GM10266 (cell line): ENCODE results near the gene TRPM1.

Experiments used
- DNase-seq: peaks from one replicate; pipeline ENCODE4 v3.0.0; 2012; ENCODE audit errors: extremely low spot score
- TF ChIP-seq, protein P1 (sequence below): IDR thresholded peaks from 2 replicates; pipeline ENCODE4 v1.5.1; 2012; ENCODE audit warnings: mild to moderate bottlenecking, low read depth; ENCODE audit not compliant: control insufficient read depth, insufficient read depth; ENCODE audit errors: missing control alignments

TRPM1 gene

GRCh38 chr15:31027910-31028578, 73.5 kb downstream of the TRPM1 start:
- no peak for DNase-seq
- TF ChIP-seq, protein P1, sequence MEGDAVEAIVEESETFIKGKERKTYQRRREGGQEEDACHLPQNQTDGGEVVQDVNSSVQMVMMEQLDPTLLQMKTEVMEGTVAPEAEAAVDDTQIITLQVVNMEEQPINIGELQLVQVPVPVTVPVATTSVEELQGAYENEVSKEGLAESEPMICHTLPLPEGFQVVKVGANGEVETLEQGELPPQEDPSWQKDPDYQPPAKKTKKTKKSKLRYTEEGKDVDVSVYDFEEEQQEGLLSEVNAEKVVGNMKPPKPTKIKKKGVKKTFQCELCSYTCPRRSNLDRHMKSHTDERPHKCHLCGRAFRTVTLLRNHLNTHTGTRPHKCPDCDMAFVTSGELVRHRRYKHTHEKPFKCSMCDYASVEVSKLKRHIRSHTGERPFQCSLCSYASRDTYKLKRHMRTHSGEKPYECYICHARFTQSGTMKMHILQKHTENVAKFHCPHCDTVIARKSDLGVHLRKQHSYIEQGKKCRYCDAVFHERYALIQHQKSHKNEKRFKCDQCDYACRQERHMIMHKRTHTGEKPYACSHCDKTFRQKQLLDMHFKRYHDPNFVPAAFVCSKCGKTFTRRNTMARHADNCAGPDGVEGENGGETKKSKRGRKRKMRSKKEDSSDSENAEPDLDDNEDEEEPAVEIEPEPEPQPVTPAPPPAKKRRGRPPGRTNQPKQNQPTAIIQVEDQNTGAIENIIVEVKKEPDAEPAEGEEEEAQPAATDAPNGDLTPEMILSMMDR: no peak

DNA sequence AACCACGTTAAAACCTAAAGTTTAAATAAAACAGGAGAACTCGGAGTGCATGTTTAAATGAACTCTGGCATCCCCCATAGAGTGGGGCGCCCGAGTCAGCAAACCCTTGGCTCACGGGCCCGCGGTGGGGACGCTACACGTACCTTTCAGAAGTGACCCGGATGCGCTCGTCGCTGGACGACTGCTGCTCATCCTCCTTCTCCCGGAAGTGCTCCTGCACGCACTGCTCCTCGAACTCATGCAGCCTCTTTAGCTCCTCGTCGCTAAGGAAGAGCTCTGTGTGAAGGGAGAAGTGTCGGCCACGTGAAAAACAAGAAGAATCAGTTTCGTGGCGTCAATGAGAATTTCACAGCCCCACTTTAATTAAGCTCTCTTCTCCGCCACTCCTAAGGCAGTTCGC, 75.5 kb downstream of the TRPM1 start:
- DNase-seq: no peak
- TF ChIP-seq, protein P1: no peak

- TF ChIP-seq, protein P1: no peak
- DNase-seq: no peak
Measured at GRCh38 chr15:31024979-31025378, 76.5 kb downstream of the TRPM1 start.

DNA sequence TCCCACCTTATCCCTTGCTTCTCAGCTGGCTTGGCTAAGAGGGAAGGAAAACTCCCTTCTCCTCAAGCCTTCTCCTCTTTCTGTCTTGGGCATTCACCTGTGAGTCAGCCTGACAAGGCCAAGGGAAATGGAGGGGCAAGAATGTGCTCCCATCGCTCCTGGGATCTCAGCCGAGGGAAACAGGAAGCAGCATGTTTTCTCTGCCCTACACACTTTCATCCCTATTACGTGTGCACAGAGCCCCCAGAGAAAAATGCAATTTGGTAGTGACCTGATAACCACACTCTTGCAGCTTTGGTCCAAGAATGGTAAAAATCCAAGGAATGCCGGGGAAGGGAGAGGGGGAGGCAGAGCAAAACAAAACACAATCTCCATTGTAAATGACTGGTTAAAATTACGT, 77.2 kb downstream of the TRPM1 start:
- TF ChIP-seq, protein P1: no peak
- no peak for DNase-seq

DNA sequence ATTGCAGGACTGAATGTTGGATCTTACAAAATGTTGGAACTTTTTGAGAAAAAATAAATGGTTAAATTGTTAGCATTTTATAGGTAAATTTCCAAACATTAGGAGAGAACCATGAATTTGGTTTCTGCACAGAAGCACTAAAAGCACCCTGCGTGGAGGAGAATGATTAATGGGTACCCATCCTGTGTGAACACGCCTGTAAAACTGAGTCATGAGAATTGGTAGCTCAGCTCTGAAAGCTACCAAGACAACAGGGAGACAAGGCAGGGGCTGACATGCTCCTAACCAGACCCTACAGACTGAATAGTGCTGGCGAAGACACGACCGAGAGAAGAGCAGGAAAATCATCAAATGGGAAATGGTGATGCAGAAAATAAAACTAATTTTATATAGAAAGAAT, 77.7 kb downstream of the TRPM1 start:
- DNase-seq: no peak
- TF ChIP-seq, protein P1: no peak

GRCh38 chr15:31021067-31021665, 80.4 kb downstream of the TRPM1 start:
- DNase-seq: no peak
- TF ChIP-seq, protein P1: no peak

DNA sequence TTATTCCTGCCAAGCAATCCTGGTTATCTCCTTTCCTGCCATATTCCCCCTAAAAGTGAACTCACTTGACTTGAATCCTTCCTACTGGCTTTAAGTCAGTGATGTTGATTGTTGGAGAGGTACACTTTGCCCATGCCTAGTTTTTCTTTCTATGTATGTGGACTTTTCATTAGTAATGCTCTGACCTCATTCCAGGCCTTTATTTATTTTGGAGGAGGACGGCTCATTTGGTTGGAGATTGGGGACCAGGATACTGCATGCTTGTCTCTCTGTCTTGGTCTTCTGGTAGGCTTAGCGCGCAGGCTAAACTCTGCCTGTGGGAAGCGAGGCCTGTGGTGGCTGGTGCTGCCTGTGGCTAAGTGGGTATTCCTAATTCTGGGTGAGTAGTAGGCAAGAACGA, 81.0 kb downstream of the TRPM1 start:
- TF ChIP-seq, protein P1: no peak
- no peak for DNase-seq
